Mucosa of rectum (tissue), 2 donors: Measurements from ENCODE around the gene LRMDA.
A peak's percentile ranks its signal among the peaks of the same experiment; 100 is the strongest.

ENCODE experiments used
- H3K27ac ChIP-seq, 2 donors: one replicate each; pipeline ENCODE4 v1.7.0; 2013; ENCODE audit warnings: inconsistent platforms in 2 of 2, low read depth in 2 of 2, low read length in 2 of 2
- H3K27me3 ChIP-seq, 2 donors: one replicate each; pipeline ENCODE4 v1.7.0; 2013; ENCODE audit warnings: low read length in 2 of 2; ENCODE audit not compliant: control insufficient read depth in 2 of 2, insufficient read depth in 2 of 2
- H3K36me3 ChIP-seq, 2 donors: one replicate each; pipeline ENCODE4 v1.7.0; 2013; ENCODE audit warnings: low read length in 2 of 2; ENCODE audit not compliant: control insufficient read depth in 2 of 2, insufficient read depth in 2 of 2
- H3K4me1 ChIP-seq, 2 donors: one replicate each; pipeline ENCODE4 v1.7.0; 2013; ENCODE audit warnings: low read length in 2 of 2, mild to moderate bottlenecking in 1 of 2; ENCODE audit not compliant: control insufficient read depth in 2 of 2, insufficient read depth in 2 of 2
- H3K4me3 ChIP-seq, 2 donors: one replicate each; pipeline ENCODE4 v1.7.0; 2013; ENCODE audit warnings: low read length in 2 of 2
- H3K9ac ChIP-seq, 2 donors: one replicate each; pipeline ENCODE4 v1.7.0; 2013; ENCODE audit warnings: low read length in 2 of 2, low read depth in 1 of 2, mild to moderate bottlenecking in 1 of 2
- H3K9me3 ChIP-seq, 2 donors: one replicate each; pipeline ENCODE4 v1.7.0; 2013; ENCODE audit warnings: low read length in 2 of 2; ENCODE audit not compliant: control insufficient read depth in 2 of 2
- donor health status: healthy.
- donor health status: Normal muscosa, but diverticular disease.

The LRMDA gene

DNA sequence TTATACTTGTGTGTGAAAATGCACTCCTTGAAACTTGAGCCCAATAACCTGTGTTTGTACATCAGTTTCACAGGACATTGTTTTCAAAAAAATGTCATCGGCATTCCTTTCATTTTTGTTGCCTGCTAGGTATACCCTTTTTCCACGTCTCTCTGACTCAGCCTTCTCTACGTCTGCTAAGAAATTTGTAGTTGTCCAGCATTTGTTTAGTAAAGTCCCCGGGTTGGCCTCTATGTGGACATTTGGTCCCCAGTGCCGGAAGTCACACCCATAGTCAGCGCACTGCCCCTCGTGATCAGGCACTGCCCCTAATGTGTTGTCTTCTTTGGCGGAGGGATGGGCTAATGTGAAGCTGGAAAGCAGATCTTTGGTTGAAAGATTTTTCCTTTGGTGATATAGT, 222.3 kb downstream of the LRMDA start:
- H3K4me1 ChIP-seq = peaks cover 0 to 3% of the 10 kb centered on the region in 2 donors
- no peak overlapping the region for H3K9ac ChIP-seq
- H3K27ac ChIP-seq = no peak overlapping the region
- H3K9me3 ChIP-seq = no peaks in the 10 kb centered on the region
- no peaks in the 10 kb centered on the region for H3K36me3 ChIP-seq
- H3K4me3 ChIP-seq = no peak overlapping the region
- H3K27me3 ChIP-seq = no peaks in the 10 kb centered on the region

DNA sequence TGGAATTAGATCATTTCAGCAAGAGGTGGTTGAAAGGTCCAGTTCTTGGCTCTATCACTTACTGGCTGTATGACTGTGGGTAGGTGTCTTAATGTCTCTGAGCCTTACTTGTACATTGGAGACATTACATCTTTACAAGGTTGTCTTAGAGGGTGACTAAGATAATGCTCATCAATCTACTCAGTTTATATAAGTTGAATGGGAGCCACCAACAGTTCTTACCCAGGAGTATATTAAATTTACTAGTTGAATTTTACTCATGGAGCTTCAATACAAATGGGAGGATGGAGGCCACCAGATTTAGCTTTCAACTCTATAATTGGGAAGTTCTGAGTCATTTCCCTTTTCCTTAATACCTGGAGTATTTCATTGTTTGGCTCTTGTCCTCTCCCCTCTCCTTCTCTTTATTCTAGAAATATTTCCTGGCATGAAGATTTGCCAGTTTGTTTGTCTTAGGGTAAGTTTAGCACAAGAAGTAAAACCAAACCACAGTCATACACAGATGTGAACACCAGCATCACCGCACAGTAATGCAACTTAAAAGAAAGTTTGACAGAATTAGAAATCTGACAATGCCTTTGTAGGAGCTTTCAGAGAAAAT, 222.8 kb downstream of the LRMDA start:
- no peak overlapping the region for H3K9ac ChIP-seq
- H3K27me3 ChIP-seq = no peaks in the 10 kb centered on the region
- no peak overlapping the region for H3K27ac ChIP-seq
- no peaks in the 10 kb centered on the region for H3K9me3 ChIP-seq
- H3K4me3 ChIP-seq = no peak overlapping the region
- H3K36me3 ChIP-seq = no peaks in the 10 kb centered on the region
- peaks cover 0 to 3% of the 10 kb centered on the region in 2 donors for H3K4me1 ChIP-seq

DNA sequence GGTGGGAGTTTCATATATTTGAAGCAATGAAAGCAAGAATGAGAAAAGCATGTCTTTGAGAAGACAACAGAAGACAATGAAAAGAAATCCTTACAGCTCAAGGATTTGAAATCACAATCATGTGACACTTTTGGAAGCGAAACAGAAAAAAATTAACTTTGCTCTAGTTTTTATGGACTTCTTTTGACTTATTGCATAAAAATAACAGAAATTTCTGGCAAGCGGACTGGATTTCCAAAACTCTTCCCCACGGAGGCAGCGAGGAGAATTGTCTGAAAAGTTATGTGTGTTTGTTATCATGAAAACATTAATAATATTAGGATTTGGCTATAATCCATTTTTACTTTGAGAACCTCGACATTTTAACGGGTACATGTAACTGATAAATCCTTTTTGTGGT, 223.3 kb downstream of the LRMDA start:
- Histone ChIP-seq H3K9me3 (no peaks in the 10 kb centered on the region), H3K4me1 (peaks cover 0 to 3% of the 10 kb centered on the region in 2 donors), H3K36me3 (no peaks in the 10 kb centered on the region), H3K9ac (no peak overlapping the region), H3K27me3 (no peaks in the 10 kb centered on the region), H3K27ac (no peak overlapping the region), H3K4me3 (no peak overlapping the region)

DNA sequence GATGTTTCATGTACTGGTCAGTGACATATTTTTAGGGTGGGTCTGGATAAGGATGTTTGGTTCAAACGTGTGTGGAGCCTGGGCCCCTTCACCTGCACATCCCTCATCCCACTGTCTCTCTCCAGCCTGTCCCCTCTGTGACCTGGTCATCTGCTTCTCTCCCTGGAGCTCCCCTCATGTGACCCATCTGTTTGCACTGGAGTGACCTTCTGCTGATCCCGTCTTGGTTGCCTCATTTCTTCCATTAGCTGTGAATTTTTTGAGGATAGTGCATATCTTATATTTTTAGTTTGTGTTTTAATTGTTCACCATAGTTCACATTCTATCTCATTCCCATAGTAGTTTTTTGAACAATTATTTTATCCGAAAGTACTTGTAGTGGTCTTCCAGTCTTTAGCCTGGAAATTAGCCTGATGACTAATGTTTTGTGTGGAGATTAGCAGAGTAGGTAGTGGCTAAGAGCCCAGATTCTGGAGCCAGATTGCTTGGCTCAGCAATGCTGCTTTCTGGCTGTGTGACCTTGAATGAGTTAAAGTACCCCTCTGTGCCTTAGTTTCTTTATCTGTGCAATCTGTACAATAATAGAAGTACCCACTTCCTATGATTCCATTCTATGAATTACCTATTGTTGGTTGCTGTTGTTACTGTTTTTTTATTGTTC, 224.5 kb downstream of the LRMDA start:
- H3K27me3 ChIP-seq = no peaks in the 10 kb centered on the region
- H3K9me3 ChIP-seq = no peaks in the 10 kb centered on the region
- no peaks in the 10 kb centered on the region for H3K36me3 ChIP-seq
- H3K27ac ChIP-seq = no peak overlapping the region
- no peak overlapping the region for H3K4me3 ChIP-seq
- H3K4me1 ChIP-seq = peaks cover 0 to 3% of the 10 kb centered on the region in 2 donors
- no peak overlapping the region for H3K9ac ChIP-seq

DNA sequence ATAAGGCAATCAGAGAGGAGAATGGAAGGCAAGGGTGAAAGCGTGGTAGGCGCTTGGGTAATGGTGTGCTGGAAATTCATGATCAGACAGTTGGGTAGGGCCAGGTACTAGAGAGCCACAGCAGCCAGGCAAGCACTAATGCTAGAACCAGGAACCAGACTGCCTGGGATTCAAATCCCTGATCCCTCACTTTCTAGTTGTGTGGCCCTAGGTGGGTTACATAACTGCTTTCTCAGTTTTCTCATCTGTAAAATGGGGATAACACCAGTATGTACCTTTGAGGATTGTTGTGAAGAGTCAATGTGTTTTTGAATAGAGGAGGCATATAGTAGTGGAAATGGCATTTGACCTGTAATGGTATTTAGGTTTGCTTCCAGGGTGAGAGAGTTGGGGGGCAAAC, 225.9 kb downstream of the LRMDA start:
- peaks cover 0 to 3% of the 10 kb centered on the region in 2 donors for H3K4me1 ChIP-seq

DNA sequence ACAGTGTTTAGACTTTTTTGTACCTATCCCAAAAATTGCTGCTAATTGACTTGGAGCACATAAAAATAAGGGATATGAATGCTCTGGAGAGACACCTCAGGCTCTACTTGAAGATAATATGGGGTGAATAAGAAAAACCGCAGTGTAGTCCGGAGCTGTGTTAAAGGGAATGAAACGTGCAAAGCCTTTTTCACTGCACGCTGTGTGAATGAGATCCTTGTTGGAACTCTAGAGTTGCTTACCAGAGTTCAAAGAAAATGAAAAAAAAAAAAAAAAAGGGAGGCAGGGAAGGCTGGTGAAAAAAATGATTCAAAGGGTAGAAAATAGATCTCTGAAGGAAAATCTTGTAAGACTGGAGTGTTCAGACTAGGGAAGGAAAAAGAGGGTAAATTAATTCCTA, 226.6 kb downstream of the LRMDA start:
- Histone ChIP-seq H3K4me1 (peaks cover 0 to 3% of the 10 kb centered on the region in 2 donors), H3K27ac (no peak overlapping the region), H3K36me3 (no peaks in the 10 kb centered on the region), H3K9me3 (no peaks in the 10 kb centered on the region), H3K4me3 (no peak overlapping the region), H3K9ac (no peak overlapping the region), H3K27me3 (no peaks in the 10 kb centered on the region)

More for the DNA sequence above, 225.9 kb downstream of the LRMDA start:
- Histone ChIP-seq H3K36me3 (no peaks in the 10 kb centered on the region), H3K27me3 (no peaks in the 10 kb centered on the region), H3K27ac (no peak overlapping the region), H3K4me3 (no peak overlapping the region), H3K9me3 (no peaks in the 10 kb centered on the region), H3K9ac (no peak overlapping the region)

DNA sequence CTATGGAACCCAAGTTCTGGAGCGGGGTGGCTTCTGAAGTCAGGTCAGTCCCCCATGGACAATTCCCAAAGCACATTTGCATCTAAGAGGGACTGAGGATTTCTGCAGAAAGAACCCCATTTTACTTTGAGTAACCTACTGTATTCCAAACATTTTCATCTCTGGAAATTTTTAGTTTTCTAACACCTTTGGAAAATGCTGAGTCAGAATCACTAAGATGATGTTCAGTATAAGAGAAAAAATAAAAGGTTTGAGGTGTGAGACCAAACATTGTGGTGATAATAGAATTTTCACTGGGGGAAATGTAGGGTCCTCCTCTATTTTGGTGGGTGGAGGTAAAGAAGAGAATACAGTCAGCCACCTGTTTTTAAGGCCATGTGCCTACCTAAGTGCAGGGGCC, 227.1 kb downstream of the LRMDA start:
- H3K4me1 ChIP-seq = peaks cover 0 to 3% of the 10 kb centered on the region in 2 donors
- no peak overlapping the region for H3K9ac ChIP-seq
- no peak overlapping the region for H3K4me3 ChIP-seq
- no peaks in the 10 kb centered on the region for H3K27me3 ChIP-seq
- no peaks in the 10 kb centered on the region for H3K9me3 ChIP-seq
- no peak overlapping the region for H3K27ac ChIP-seq
- no peaks in the 10 kb centered on the region for H3K36me3 ChIP-seq

DNA sequence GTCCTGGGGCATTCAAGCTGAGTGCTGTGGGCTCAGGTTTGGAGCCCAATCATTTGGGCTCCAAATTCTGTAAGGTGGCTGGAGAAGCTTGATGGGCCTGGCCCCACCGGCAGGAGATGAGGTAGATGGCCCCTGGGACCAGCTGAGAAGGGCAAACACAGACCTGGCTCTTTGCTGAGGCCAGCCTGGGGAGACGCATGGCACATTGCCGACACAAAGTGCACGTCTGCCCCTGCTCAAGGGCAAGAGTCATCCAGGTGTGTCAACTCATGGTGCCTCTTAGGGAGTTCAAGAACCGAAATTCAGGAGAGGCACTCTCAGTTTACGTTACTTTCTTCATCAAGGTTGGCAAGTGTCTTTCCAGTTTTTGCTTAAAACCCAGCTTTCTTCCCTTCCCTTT, 227.5 kb downstream of the LRMDA start:
- Histone ChIP-seq H3K4me1 (peaks cover 0 to 3% of the 10 kb centered on the region in 2 donors), H3K4me3 (no peak overlapping the region), H3K27me3 (no peaks in the 10 kb centered on the region), H3K36me3 (no peaks in the 10 kb centered on the region), H3K27ac (no peak overlapping the region), H3K9ac (no peak overlapping the region), H3K9me3 (no peaks in the 10 kb centered on the region)

DNA sequence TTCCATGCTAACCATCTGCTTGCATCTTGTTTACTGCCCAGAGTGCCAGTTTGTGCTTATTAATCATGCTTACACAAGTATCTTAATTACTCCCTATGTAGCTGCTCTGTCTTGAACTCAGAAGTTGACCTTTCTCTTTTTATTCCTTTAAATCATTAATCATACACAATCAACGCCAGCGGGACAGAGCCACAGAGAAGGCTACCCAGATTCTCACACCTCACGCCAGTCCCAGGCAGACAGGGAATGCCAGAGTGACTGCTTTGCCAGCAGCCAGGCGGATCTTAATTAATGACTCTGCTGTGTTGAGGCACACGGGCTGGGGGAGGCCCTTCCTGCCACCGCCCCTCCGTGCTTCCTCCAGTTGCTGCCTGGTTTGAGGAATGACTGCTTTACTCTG, 229.4 kb downstream of the LRMDA start:
- Histone ChIP-seq H3K27ac (no peak overlapping the region), H3K9me3 (no peaks in the 10 kb centered on the region), H3K4me1 (no peaks in the 10 kb centered on the region), H3K36me3 (no peaks in the 10 kb centered on the region), H3K4me3 (no peak overlapping the region), H3K9ac (no peak overlapping the region), H3K27me3 (no peaks in the 10 kb centered on the region)

DNA sequence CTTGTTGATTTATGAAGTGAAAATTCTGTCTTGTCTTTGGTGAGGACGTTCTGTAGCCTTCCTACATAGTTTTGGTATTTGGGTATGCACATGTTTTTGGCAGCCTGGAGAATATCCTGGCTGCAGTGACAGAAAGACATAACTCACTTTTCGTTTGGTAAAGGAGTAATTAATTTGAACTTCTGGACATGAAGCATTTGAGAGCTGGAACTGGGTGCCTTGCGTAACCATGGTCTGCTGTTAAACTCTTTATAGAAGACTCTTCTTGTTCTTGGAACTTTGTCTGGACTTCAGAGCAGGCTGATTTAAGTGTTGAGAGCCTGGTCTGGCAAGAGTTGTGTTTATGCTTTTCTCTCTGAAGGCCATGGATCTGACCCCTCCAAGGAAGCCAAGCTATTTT, 231.3 kb downstream of the LRMDA start:
- H3K4me3 ChIP-seq = no peak overlapping the region
- H3K9me3 ChIP-seq = no peaks in the 10 kb centered on the region
- no peaks in the 10 kb centered on the region for H3K36me3 ChIP-seq
- no peak overlapping the region for H3K9ac ChIP-seq
- H3K27ac ChIP-seq = peak overlapping the region in 1 of 2 donors; percentile 50
- no peaks in the 10 kb centered on the region for H3K27me3 ChIP-seq
- H3K4me1 ChIP-seq = no peaks in the 10 kb centered on the region
